ENCODE measurements around the gene OLFML2A. TPM values are rescaled to one million over a fixed set of nuclear protein-coding genes. Genes with fewer than 3 reads are reported as not detected.

Gene OLFML2A
- total RNA-seq, 5 donors from 2014 or later (not counting 1 experiment from before 2014, with no cell fraction given), result 0.07 to 0.18 (median 0.13) TPM; not detected in 2

DNA sequence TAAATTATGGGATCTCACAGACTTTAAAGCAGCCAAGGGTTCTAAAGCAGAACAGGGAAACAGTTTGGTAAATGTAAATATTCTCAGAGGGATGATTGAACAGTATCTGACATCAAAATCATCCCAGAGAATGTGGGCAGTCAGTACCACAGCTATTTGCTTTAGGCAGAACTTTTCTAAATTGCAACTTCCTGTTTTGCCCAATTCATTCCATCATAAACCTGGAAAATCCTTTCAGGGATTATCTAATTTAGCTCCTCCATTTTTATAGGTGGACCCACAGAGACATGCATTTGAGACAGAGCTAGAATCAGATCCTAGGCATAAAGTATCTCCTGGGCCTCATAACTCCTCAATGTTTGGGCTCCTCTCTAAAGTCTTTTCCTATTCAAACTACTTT is 18.2 kb upstream of the OLFML2A start:
- CTCF ChIA-PET, result no interaction called here
- no peaks in the 10 kb centered on the region for H3K36me3 ChIP-seq (ENCODE audit: control insufficient read depth in 2 of 2, extremely low read depth in 1 of 2, insufficient read depth in 1 of 2, low read length in 1 of 2)
- Mint-ChIP-seq H3K4me3 (no peak overlapping the region), H3K9me3 (no peaks in the 10 kb centered on the region), H3K27me3 (peaks cover 71 to 82% of the 10 kb centered on the region in 2 donors), H3K36me3 (no peaks in the 10 kb centered on the region), H3K4me1 (no peaks in the 10 kb centered on the region), H3K27ac (no peak overlapping the region)
- POLR2A ChIA-PET, result no interaction called here
- no peak for ATAC-seq (replicated peaks in 1 of 4)
- H3K9me3 ChIP-seq, result no peaks in the 10 kb centered on the region
- DNase-seq, result no peak
- H3K4me3 ChIP-seq (ENCODE audit: control insufficient read depth in 1 of 2, extremely low read depth in 1 of 2, low read length in 1 of 2), result no peak overlapping the region
- no peaks in the 10 kb centered on the region for H3K4me1 ChIP-seq (ENCODE audit: control insufficient read depth in 1 of 2, extremely low read depth in 1 of 2, insufficient read depth in 2 of 2, low read length in 2 of 2)
- H3K27me3 ChIP-seq (replicated peaks in 1 of 2; ENCODE audit: control insufficient read depth in 2 of 2, extremely low read depth in 1 of 2, insufficient read depth in 2 of 2, low read length in 1 of 2), result peaks cover 0 to 4% of the 10 kb centered on the region in 2 experiments
- no peak overlapping the region for H3K27ac ChIP-seq (ENCODE audit: low read length)

DNA sequence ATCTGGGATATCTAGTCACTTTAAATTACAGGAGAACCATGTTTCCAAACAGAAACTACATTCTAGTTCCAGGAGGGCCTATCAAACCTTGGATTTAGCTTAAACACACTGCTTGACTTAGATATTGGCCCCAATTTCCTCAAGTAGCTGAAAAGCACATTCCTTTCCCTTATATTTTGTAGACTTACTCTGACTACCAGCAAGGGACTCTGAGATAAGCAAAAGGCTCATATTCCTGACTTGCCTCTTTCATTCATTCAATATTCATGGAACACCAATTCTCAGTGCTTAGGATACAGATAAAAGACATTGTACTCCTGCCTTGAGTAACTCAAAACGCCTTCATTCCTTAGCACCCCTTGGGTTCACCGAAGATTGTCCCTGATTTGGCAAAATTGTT is 17.6 kb upstream of the OLFML2A start:
- peaks cover 71 to 84% of the 10 kb centered on the region in 2 donors for H3K27me3 Mint-ChIP-seq
- Histone ChIP-seq H3K9me3 (no peaks in the 10 kb centered on the region), H3K4me3 (ENCODE audit: control insufficient read depth in 1 of 2, extremely low read depth in 1 of 2, low read length in 1 of 2) (no peak overlapping the region), H3K4me1 (ENCODE audit: control insufficient read depth in 1 of 2, extremely low read depth in 1 of 2, insufficient read depth in 2 of 2, low read length in 2 of 2) (no peaks in the 10 kb centered on the region), H3K27me3 (replicated peaks in 1 of 2; ENCODE audit: control insufficient read depth in 2 of 2, extremely low read depth in 1 of 2, insufficient read depth in 2 of 2, low read length in 1 of 2) (peaks cover 0 to 7% of the 10 kb centered on the region in 2 experiments), H3K36me3 (ENCODE audit: control insufficient read depth in 2 of 2, extremely low read depth in 1 of 2, insufficient read depth in 1 of 2, low read length in 1 of 2) (no peaks in the 10 kb centered on the region), H3K27ac (ENCODE audit: low read length) (no peak overlapping the region)
- ChIA-PET CTCF (no interaction called here), POLR2A (interaction anchor here in 1 of 2 donors (0.6 kb wide), 1 partner anchor 25 kb away, joined by 3 read pairs; no protein-coding TSS in a partner anchor)
- no peak overlapping the region for H3K4me3 Mint-ChIP-seq
- no peaks in the 10 kb centered on the region for H3K36me3 Mint-ChIP-seq
- no peak for ATAC-seq (replicated peaks in 1 of 4)
- H3K4me1 Mint-ChIP-seq, result no peaks in the 10 kb centered on the region
- no peak for DNase-seq
- H3K27ac Mint-ChIP-seq, result no peak overlapping the region
- 83% methylated on average over 2 of the region's 2 CpGs for WGBS (ENCODE audit: insufficient coverage)
- H3K9me3 Mint-ChIP-seq, result no peaks in the 10 kb centered on the region

DNA sequence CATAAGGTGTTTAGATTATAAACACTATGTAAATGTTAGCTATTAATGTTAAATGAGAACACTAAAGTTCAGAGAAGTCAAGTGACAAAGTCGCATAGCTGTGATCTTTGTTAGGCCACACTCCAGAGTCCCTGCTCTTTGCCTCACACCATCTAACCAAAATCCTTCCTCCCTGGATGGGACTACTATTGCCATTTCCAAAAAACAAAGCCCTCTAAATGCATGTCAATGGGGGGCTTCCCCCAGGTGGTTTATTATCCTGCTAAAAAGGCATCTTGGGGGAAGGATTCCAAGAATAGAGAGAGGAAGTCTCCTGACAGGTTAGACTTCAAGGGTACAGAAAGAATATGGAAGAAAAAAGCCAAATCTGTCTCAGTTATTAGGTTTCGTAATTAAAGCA is 16.2 kb upstream of the OLFML2A start:
- H3K27ac Mint-ChIP-seq, result no peak overlapping the region
- WGBS (ENCODE audit: insufficient coverage), result 100% methylated on average over 1 of the region's 2 CpGs

DNA sequence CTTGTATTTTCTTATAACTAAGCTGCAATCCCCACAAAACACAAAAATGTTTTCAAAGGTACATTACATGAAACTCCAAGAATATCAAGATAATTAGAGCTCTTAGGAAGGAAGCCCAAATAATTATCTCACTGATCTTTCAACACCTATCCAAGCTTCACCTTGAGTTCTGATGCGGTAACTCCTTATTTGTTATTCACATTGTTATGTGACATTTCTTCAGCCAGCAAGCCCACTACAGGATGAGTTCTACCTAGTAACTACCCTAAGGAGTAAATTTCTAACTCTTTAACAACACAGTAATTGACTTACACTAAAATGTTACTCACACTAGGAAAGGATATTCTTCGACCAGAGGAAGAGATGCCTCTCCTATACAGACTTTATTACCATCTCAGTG is 15.7 kb upstream of the OLFML2A start:
- WGBS (ENCODE audit: insufficient coverage), result no CpG with 5 or more reads among the region's 2 CpGs
- DNase-seq (no peak), ATAC-seq (replicated peaks in 1 of 4) (no peak)
- Histone ChIP-seq H3K27me3 (replicated peaks in 1 of 2; ENCODE audit: control insufficient read depth in 2 of 2, extremely low read depth in 1 of 2, insufficient read depth in 2 of 2, low read length in 1 of 2) (peaks cover 0 to 10% of the 10 kb centered on the region in 2 experiments), H3K4me1 (ENCODE audit: control insufficient read depth in 1 of 2, extremely low read depth in 1 of 2, insufficient read depth in 2 of 2, low read length in 2 of 2) (no peaks in the 10 kb centered on the region), H3K27ac (ENCODE audit: low read length) (no peak overlapping the region), H3K4me3 (ENCODE audit: control insufficient read depth in 1 of 2, extremely low read depth in 1 of 2, low read length in 1 of 2) (no peak overlapping the region), H3K9me3 (no peaks in the 10 kb centered on the region), H3K36me3 (ENCODE audit: control insufficient read depth in 2 of 2, extremely low read depth in 1 of 2, insufficient read depth in 1 of 2, low read length in 1 of 2) (no peaks in the 10 kb centered on the region)
- Mint-ChIP-seq H3K27me3 (peaks cover 56 to 77% of the 10 kb centered on the region in 2 donors), H3K36me3 (no peaks in the 10 kb centered on the region), H3K4me1 (no peaks in the 10 kb centered on the region), H3K9me3 (no peaks in the 10 kb centered on the region), H3K27ac (no peak overlapping the region), H3K4me3 (no peak overlapping the region)
- POLR2A ChIA-PET, result interaction anchor here in 1 of 2 donors (0.6 kb wide), 1 partner anchor 15 kb away, joined by 3 read pairs; no protein-coding TSS in a partner anchor
- CTCF ChIA-PET, result interaction anchor here (0.6 to 0.9 kb wide), 2 partner anchors 8 to 14 kb away, joined by 3 to 4 read pairs; no protein-coding TSS in a partner anchor

More for the DNA sequence above, 16.2 kb upstream of the OLFML2A start:
- ATAC-seq (replicated peaks in 1 of 4) (no peak), DNase-seq (no peak)
- Histone ChIP-seq H3K9me3 (no peaks in the 10 kb centered on the region), H3K4me3 (ENCODE audit: control insufficient read depth in 1 of 2, extremely low read depth in 1 of 2, low read length in 1 of 2) (no peak overlapping the region), H3K27me3 (replicated peaks in 1 of 2; ENCODE audit: control insufficient read depth in 2 of 2, extremely low read depth in 1 of 2, insufficient read depth in 2 of 2, low read length in 1 of 2) (peaks cover 0 to 10% of the 10 kb centered on the region in 2 experiments), H3K27ac (ENCODE audit: low read length) (no peak overlapping the region), H3K36me3 (ENCODE audit: control insufficient read depth in 2 of 2, extremely low read depth in 1 of 2, insufficient read depth in 1 of 2, low read length in 1 of 2) (no peaks in the 10 kb centered on the region), H3K4me1 (ENCODE audit: control insufficient read depth in 1 of 2, extremely low read depth in 1 of 2, insufficient read depth in 2 of 2, low read length in 2 of 2) (no peaks in the 10 kb centered on the region)
- Mint-ChIP-seq H3K36me3 (no peaks in the 10 kb centered on the region), H3K9me3 (no peaks in the 10 kb centered on the region), H3K4me3 (no peak overlapping the region), H3K27me3 (peaks cover 60 to 78% of the 10 kb centered on the region in 2 donors), H3K4me1 (no peaks in the 10 kb centered on the region)
- POLR2A ChIA-PET, result no interaction called here
- CTCF ChIA-PET, result interaction anchor here (0.6 to 0.7 kb wide), 2 partner anchors 14 to 1641 kb away, joined by 4 read pairs; no protein-coding TSS in a partner anchor

DNA sequence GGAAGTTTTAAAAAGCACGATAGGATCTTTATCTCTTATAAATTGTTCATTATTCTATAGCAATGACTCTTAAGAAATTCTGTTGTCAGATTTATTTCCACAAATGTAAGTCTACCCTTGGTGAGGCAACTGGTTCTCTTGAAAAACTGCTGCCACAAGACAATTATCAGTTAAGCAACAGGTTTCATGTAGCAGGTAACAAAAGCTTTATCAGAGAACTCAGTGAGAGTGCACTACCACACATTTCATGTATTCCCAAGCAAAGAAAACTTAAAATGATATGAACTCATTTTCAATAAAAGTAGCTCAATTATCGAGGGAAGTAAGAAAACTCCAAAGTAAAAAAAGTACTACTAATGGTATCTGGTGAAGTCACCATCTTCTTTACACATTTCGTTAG is 15.2 kb upstream of the OLFML2A start:
- H3K27me3 ChIP-seq (replicated peaks in 1 of 2; ENCODE audit: control insufficient read depth in 2 of 2, extremely low read depth in 1 of 2, insufficient read depth in 2 of 2, low read length in 1 of 2), result peaks cover 0 to 10% of the 10 kb centered on the region in 2 experiments
- H3K4me1 ChIP-seq (ENCODE audit: control insufficient read depth in 1 of 2, extremely low read depth in 1 of 2, insufficient read depth in 2 of 2, low read length in 2 of 2), result no peaks in the 10 kb centered on the region
- POLR2A ChIA-PET, result interaction anchor here in 1 of 2 donors (0.6 kb wide), 1 partner anchor 16 kb away, joined by 3 read pairs; no protein-coding TSS in a partner anchor
- Mint-ChIP-seq H3K36me3 (no peaks in the 10 kb centered on the region), H3K4me1 (no peaks in the 10 kb centered on the region), H3K4me3 (no peak overlapping the region), H3K27me3 (peaks cover 55 to 77% of the 10 kb centered on the region in 2 donors), H3K9me3 (no peaks in the 10 kb centered on the region), H3K27ac (no peak overlapping the region)
- no CpG with 5 or more reads among the region's 3 CpGs for WGBS (ENCODE audit: insufficient coverage)
- H3K9me3 ChIP-seq, result no peaks in the 10 kb centered on the region
- ATAC-seq (replicated peaks in 1 of 4), result no peak
- H3K4me3 ChIP-seq (ENCODE audit: control insufficient read depth in 1 of 2, extremely low read depth in 1 of 2, low read length in 1 of 2), result no peak overlapping the region
- DNase-seq, result no peak
- CTCF ChIA-PET, result interaction anchor here in 1 of 2 donors (0.9 to 1.0 kb wide), 2 partner anchors 8 to 11 kb away, joined by 3 read pairs; no protein-coding TSS in a partner anchor
- H3K27ac ChIP-seq (ENCODE audit: low read length), result no peak overlapping the region
- H3K36me3 ChIP-seq (ENCODE audit: control insufficient read depth in 2 of 2, extremely low read depth in 1 of 2, insufficient read depth in 1 of 2, low read length in 1 of 2), result no peaks in the 10 kb centered on the region

DNA sequence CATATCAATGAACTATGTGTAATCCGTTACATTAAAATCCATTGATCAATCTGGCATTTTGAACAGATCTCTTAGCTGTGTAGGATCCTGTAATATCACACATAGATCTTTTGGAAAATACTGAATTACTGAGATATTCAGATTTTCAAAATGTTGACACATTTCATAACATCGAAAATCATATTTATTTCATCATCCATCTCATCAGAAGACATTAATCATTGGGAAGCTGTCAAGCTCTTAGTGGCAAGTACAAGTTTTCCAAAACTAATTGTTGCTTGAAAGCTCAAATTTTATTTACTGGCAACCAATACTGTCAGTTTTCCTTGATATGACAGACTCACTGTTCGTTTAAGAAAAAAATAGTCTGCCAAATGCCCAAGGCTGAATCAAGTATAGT is 14.3 kb upstream of the OLFML2A start:
- POLR2A ChIA-PET, result interaction anchor here (0.6 kb wide), 2 partner anchors 10 to 393 kb away, joined by 3 to 8 read pairs; no protein-coding TSS in a partner anchor
- no peak for DNase-seq
- CTCF ChIA-PET, result interaction anchor here (1.0 to 1.4 kb wide), 2 partner anchors 10 to 11 kb away, joined by 3 to 5 read pairs; no protein-coding TSS in a partner anchor
- Histone ChIP-seq H3K4me3 (ENCODE audit: control insufficient read depth in 1 of 2, extremely low read depth in 1 of 2, low read length in 1 of 2) (no peak overlapping the region), H3K4me1 (ENCODE audit: control insufficient read depth in 1 of 2, extremely low read depth in 1 of 2, insufficient read depth in 2 of 2, low read length in 2 of 2) (no peaks in the 10 kb centered on the region), H3K27ac (ENCODE audit: low read length) (no peak overlapping the region), H3K9me3 (no peaks in the 10 kb centered on the region), H3K27me3 (replicated peaks in 1 of 2; ENCODE audit: control insufficient read depth in 2 of 2, extremely low read depth in 1 of 2, insufficient read depth in 2 of 2, low read length in 1 of 2) (peaks cover 0 to 10% of the 10 kb centered on the region in 2 experiments), H3K36me3 (ENCODE audit: control insufficient read depth in 2 of 2, extremely low read depth in 1 of 2, insufficient read depth in 1 of 2, low read length in 1 of 2) (no peaks in the 10 kb centered on the region)
- WGBS (ENCODE audit: insufficient coverage), result no CpG with 5 or more reads among the region's 3 CpGs
- H3K4me3 Mint-ChIP-seq, result no peak overlapping the region
- H3K36me3 Mint-ChIP-seq, result no peaks in the 10 kb centered on the region
- no peaks in the 10 kb centered on the region for H3K4me1 Mint-ChIP-seq
- no peaks in the 10 kb centered on the region for H3K9me3 Mint-ChIP-seq
- no peak for ATAC-seq (replicated peaks in 1 of 4)
- H3K27me3 Mint-ChIP-seq, result peaks cover 53 to 73% of the 10 kb centered on the region in 2 donors
- H3K27ac Mint-ChIP-seq, result no peak overlapping the region

Measured in T-cell (primary cell).